ENCODE results near the gene DNM3.

Gene DNM3

DNA sequence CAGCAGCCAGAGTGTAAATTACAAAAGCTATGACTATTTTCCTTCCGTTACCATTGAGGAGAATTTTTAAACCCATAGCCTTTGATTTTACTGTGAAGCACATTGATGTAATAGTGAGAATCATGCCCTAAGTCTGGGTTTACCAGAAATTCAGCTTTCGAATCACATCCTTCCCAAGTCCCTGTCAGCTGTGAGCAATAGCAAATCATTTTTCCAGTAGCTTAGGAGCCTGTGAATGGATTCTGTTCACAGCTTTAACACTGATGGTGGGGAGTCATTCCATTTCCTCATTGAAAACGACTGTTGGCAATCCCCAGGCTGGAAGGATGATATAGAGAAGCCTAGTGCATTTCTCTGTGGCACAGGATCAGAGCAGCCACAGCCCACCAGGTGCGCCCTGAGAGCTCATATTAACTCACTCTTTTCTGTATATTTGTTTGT, 497.0 kb downstream of the DNM3 start:
- TF ChIP-seq, protein P1, sequence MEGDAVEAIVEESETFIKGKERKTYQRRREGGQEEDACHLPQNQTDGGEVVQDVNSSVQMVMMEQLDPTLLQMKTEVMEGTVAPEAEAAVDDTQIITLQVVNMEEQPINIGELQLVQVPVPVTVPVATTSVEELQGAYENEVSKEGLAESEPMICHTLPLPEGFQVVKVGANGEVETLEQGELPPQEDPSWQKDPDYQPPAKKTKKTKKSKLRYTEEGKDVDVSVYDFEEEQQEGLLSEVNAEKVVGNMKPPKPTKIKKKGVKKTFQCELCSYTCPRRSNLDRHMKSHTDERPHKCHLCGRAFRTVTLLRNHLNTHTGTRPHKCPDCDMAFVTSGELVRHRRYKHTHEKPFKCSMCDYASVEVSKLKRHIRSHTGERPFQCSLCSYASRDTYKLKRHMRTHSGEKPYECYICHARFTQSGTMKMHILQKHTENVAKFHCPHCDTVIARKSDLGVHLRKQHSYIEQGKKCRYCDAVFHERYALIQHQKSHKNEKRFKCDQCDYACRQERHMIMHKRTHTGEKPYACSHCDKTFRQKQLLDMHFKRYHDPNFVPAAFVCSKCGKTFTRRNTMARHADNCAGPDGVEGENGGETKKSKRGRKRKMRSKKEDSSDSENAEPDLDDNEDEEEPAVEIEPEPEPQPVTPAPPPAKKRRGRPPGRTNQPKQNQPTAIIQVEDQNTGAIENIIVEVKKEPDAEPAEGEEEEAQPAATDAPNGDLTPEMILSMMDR (IDR thresholded peaks at IDR 0.05; ENCODE audit: low read depth, low read length), result no peak
- TF ChIP-seq MYC (IDR thresholded peaks at IDR 0.05; ENCODE audit: low read depth, low read length) (no peak), POLR2A (IDR thresholded peaks at IDR 0.05; ENCODE audit: extremely low read depth, insufficient read length) (no peak)
- TF ChIP-seq, protein P2, sequence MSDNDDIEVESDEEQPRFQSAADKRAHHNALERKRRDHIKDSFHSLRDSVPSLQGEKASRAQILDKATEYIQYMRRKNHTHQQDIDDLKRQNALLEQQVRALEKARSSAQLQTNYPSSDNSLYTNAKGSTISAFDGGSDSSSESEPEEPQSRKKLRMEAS (IDR thresholded peaks at IDR 0.05; ENCODE audit: low read depth, low read length), result no peak
- no peak for DNase-seq (ENCODE audit: low read depth)
- no peak overlapping the region for H3K4me3 ChIP-seq (ENCODE audit: low read depth, low read length)

DNA sequence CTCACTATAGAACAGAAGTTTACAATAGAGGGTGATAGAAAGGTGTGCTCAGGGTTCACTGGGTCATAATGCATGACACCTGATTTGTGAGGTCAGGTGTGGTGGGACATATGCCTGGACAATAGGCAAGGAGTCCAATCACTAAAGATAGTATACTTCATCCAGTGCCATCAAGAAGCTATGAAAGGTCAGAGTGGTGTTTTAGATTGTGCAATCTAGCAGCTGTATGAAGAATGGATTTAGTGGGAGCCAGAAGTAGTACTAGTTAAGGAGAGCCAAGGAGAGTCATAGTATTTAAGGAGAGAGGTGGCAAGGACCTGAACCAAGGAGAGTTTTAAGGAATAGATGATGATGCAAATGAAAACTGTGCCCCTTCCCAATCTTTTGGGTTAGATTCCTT, 498.5 kb downstream of the DNM3 start:
- TF ChIP-seq, protein P1 (IDR thresholded peaks at IDR 0.05; ENCODE audit: low read depth, low read length), result no peak
- TF ChIP-seq, protein P2 (IDR thresholded peaks at IDR 0.05; ENCODE audit: low read depth, low read length), result no peak
- TF ChIP-seq MYC (IDR thresholded peaks at IDR 0.05; ENCODE audit: low read depth, low read length) (no peak), POLR2A (IDR thresholded peaks at IDR 0.05; ENCODE audit: extremely low read depth, insufficient read length) (no peak)
- DNase-seq (ENCODE audit: low read depth), result no peak
- H3K4me3 ChIP-seq (ENCODE audit: low read depth, low read length), result no peak overlapping the region

DNA sequence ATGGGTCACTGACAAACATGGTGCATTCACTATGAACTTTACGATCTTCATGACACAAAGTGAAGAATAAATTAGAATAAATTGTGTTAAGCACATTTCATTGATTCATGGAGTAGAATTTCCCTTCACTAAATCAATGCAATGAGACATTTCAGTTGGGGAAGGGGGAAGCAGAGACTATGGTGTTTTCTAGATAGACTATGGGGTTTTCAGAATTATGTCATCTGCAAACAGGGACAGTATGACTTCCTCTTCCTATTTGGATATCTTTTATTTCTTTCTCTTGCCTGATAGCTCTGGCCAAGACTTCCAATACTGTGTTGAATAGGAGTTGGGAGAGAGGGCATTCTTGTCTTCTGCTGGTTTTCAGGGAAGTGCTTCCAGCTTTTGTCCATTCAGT, 499.2 kb downstream of the DNM3 start:
- no peak for DNase-seq (ENCODE audit: low read depth)
- no peak for TF ChIP-seq MYC (IDR thresholded peaks at IDR 0.05; ENCODE audit: low read depth, low read length)
- no peak for TF ChIP-seq POLR2A (IDR thresholded peaks at IDR 0.05; ENCODE audit: extremely low read depth, insufficient read length)
- TF ChIP-seq, protein P1 (IDR thresholded peaks at IDR 0.05; ENCODE audit: low read depth, low read length), result no peak
- TF ChIP-seq, protein P2 (IDR thresholded peaks at IDR 0.05; ENCODE audit: low read depth, low read length), result no peak
- H3K4me3 ChIP-seq (ENCODE audit: low read depth, low read length), result no peak overlapping the region

DNA sequence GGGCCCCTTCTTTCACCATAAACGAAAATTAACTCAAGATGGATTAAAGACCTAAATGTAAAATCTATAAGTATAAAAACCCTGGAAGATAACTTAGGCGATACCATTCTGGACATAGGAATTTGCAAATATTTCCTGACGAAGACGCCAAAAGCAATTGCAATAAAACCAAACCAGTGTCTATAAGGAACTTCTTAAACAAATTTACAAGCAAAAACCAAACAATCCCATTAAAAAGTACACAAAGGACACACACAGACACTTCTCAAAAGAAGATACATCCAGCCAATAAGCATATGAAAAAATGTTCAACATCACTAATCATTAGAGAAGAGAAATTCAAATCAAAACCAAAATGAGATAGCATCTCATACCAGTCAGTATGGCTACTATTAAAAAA, 500.4 kb downstream of the DNM3 start:
- no peak overlapping the region for H3K4me3 ChIP-seq (ENCODE audit: low read depth, low read length)
- TF ChIP-seq, protein P2 (IDR thresholded peaks at IDR 0.05; ENCODE audit: low read depth, low read length), result no peak
- TF ChIP-seq POLR2A (IDR thresholded peaks at IDR 0.05; ENCODE audit: extremely low read depth, insufficient read length) (no peak), MYC (IDR thresholded peaks at IDR 0.05; ENCODE audit: low read depth, low read length) (no peak)
- TF ChIP-seq, protein P1 (IDR thresholded peaks at IDR 0.05; ENCODE audit: low read depth, low read length), result no peak
- no peak for DNase-seq (ENCODE audit: low read depth)

DNA sequence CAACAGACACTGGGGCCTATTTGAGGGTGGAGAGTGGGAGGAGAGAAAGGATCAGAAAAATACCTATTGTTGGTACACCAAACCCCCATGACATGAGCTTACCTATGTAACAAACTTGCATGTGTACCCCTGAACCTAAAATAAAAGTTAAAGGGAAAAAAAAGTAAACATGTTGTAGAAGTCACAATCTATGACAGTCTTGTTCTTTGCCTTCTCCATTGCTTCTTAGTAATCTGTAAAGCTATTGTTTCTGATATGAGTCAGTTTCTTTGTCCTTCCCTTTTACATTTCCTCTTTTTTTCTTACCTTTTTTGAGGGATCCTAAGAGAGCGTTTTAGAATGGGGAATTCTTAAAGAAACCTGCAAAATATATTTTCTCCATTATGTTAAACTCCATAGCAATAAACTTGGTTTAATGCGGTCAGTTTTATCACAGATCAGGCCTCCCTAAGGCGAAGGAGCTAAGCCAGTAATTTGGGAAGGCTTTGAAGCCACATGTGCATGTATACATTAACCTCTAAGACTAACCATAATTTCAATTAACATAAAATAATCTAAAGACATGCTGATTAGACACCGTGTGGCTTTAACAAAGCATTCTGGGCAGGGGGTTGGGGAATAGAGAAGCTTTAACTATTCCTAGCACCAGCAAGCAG, 501.4 kb downstream of the DNM3 start:
- TF ChIP-seq, protein P2 (IDR thresholded peaks at IDR 0.05; ENCODE audit: low read depth, low read length), result no peak
- TF ChIP-seq, protein P1 (IDR thresholded peaks at IDR 0.05; ENCODE audit: low read depth, low read length), result no peak
- TF ChIP-seq POLR2A (IDR thresholded peaks at IDR 0.05; ENCODE audit: extremely low read depth, insufficient read length) (no peak), MYC (IDR thresholded peaks at IDR 0.05; ENCODE audit: low read depth, low read length) (no peak)
- no peak overlapping the region for H3K4me3 ChIP-seq (ENCODE audit: low read depth, low read length)
- DNase-seq (ENCODE audit: low read depth), result no peak
